K562 (cell line): ENCODE results near the gene SMCHD1. TPM values are rescaled to one million over a fixed set of nuclear protein-coding genes. Genes with fewer than 3 reads are reported as not detected.

Source experiments
- CREB3 ChIP-seq: fragments of 450-650 bp; conservative IDR thresholded peaks from 2 replicates; pipeline ENCODE4 v1.6.1; 2016; ENCODE audit warnings: missing genetic modification characterization, low read depth, mild to moderate bottlenecking, missing compliant biosample characterization, moderate library complexity
- CTCFL ChIP-seq: IDR thresholded peaks from 2 replicates; pipeline ENCODE4 v1.6.1; 2011; ENCODE audit warnings: borderline replicate concordance, low read depth, mild to moderate bottlenecking, moderate library complexity, low read length; ENCODE audit not compliant: insufficient read depth, poor library complexity, severe bottlenecking
- GABPB1 ChIP-seq: sonication (generic); formaldehyde crosslinking; IDR thresholded peaks from 2 replicates; pipeline ENCODE4 v1.8.0; 2022; ENCODE audit warnings: mild to moderate bottlenecking, missing genetic modification reagents
- HNRNPUL1 ChIP-seq: fragments of 200-400 bp; formaldehyde crosslinking; IDR thresholded peaks from 2 replicates; pipeline ENCODE4 v1.6.1; 2017; ENCODE audit warnings: low read length
- JUND ChIP-seq, 2 experiments: IDR thresholded peaks; 2 replicates in 1 of 2; 3 replicates in 1 of 2; pipeline ENCODE4 v1.6.1; 2011; ENCODE audit warnings: borderline replicate concordance in 2 of 2, low read depth in 2 of 2, low read length in 2 of 2, improper control_type of control experiment in 1 of 2, missing biosample characterization in 1 of 2, missing genetic modification characterization in 1 of 2, missing genetic modification reagents in 1 of 2
- KHSRP ChIP-seq: fragments of 450-650 bp; IDR thresholded peaks from 2 replicates; pipeline ENCODE4 v1.6.1; 2017
- MEIS2 ChIP-seq: fragments of 450-650 bp; IDR thresholded peaks from 2 replicates; pipeline ENCODE4 v1.6.1; 2014; ENCODE audit warnings: mild to moderate bottlenecking; ENCODE audit not compliant: partially characterized antibody
- MLLT1 ChIP-seq, 2 experiments: fragments of 450-650 bp; IDR thresholded peaks; 2 replicates each; pipeline ENCODE4 v1.6.1; 2016
- NR2C2 ChIP-seq, 2 experiments: fragments of 200-800 bp in 1 of 2; sonication (Bioruptor generic) in 1 of 2; sonication (generic) in 1 of 2; formaldehyde crosslinking in 1 of 2; IDR thresholded peaks; 2 replicates each; pipeline versions ENCODE4 v1.6.1 to v1.8.0; 2016 to 2022; ENCODE audit warnings: mild to moderate bottlenecking in 1 of 2, missing compliant biosample characterization in 1 of 2, missing genetic modification characterization in 1 of 2, missing genetic modification reagents in 1 of 2
- PRDM10 ChIP-seq: fragments of 450-650 bp; IDR thresholded peaks from 2 replicates; pipeline ENCODE4 v1.6.1; 2018; ENCODE audit not compliant: partially characterized antibody
- PRPF4 ChIP-seq: fragments of 200-400 bp; formaldehyde crosslinking; IDR thresholded peaks from one replicate; pipeline ENCODE4 v1.6.1; 2017; ENCODE audit warnings: low read length, low read depth, mild to moderate bottlenecking; ENCODE audit not compliant: insufficient read depth, poor library complexity, severe bottlenecking
- ZNF134 ChIP-seq: fragments of 250-450 bp; sonication (Bioruptor Pico); conservative IDR thresholded peaks from 2 replicates; pipeline ENCODE4 v1.4.0; 2020
- ZNF408 ChIP-seq: fragments of 250-450 bp; sonication (Bioruptor Pico); IDR thresholded peaks from 2 replicates; pipeline ENCODE4 v1.4.0; 2020; ENCODE audit warnings: low read depth, mild to moderate bottlenecking, moderate library complexity
- ZNF436 ChIP-seq: fragments of 250-450, 450-650 bp; sonication (Bioruptor Pico); formaldehyde crosslinking; IDR thresholded peaks from 2 replicates; pipeline ENCODE4 v1.7.0; 2020; ENCODE audit warnings: mild to moderate bottlenecking
- ZNF551 ChIP-seq: fragments of 250-450 bp; sonication (Bioruptor Pico); IDR thresholded peaks from 2 replicates; pipeline ENCODE4 v1.5.0; 2021; ENCODE audit warnings: mild to moderate bottlenecking, moderate library complexity
- polyA plus RNA-seq, 8 experiments: library from polyadenylated mRNA; depleted of rRNA in 4 of 8; stranded (reverse) in 5 of 8; unstranded in 3 of 8; fragments of >200 nt; fragmentation: Nextera tagmentation in 2 of 8; fragmentation: Illumina TruSeq in 1 of 8; extraction: Ambion mirVana in 2 of 8; extraction: Trizol in 1 of 8; gene quantifications; 2 replicates each; pipeline versions ENCODE4 v1.2.1 to v1.2.3, GENCODE V29; 2011 to 2014; ENCODE audit warnings: inconsistent platforms in 1 of 8, missing spikeins in 1 of 8
- total RNA-seq, 7 experiments: library from RNA; depleted of rRNA in 6 of 7; stranded (reverse); fragments of >200 nt in 6 of 7; fragmentation: Illumina TruSeq in 2 of 7; extraction: Trizol in 2 of 7; gene quantifications; 2 replicates each; pipeline versions ENCODE4 v1.2.1 to v1.2.3, GENCODE V29; 2011 to 2021; ENCODE audit warnings: low replicate concordance in 1 of 7

The SMCHD1 gene
- total and polyA plus RNA-seq, 9 of the 15 experiments (the other 6 are each of a cell fraction or from before 2014, with no cell fraction given), result 6.3 to 144 (median 72.7) TPM

GRCh38 chr18:2853926-2854664 is 198.6 kb downstream of the SMCHD1 start (continued):
- TF ChIP-seq MLLT1 (IDR thresholded peaks at IDR 0.05) (peak; percentile 40 to 52; a peak in 2 of 4 replicates), CTCFL (no peak), KHSRP (peak; percentile 74), PRDM10 (no peak), PRPF4 (no peak), ZNF436 (no peak), NR2C2 (CRISPR knock-in tag; IDR thresholded peaks at IDR 0.05) (peak; percentile 60; the same call in 1 of the 2 replicates), NR2C2 (tag; IDR thresholded peaks at IDR 0.05) (0 out of 2 replicates have a peak, but pooled peaks have one; percentile 27), HNRNPUL1 (0 out of 2 replicates have a peak, but pooled peaks have one; percentile 18), GABPB1 (CRISPR knock-in tag) (peak; percentile 56; the same call in 1 of the 2 replicates), MEIS2 (peak; percentile 80), ZNF551 (no peak), ZNF408 (no peak), CREB3 (tag) (no peak), JUND (IDR thresholded peaks at IDR 0.05; ENCODE audit: borderline replicate concordance, low read depth, low read length) (peak; percentile 78), JUND (tag; IDR thresholded peaks at IDR 0.05; ENCODE audit: borderline replicate concordance, low read depth, low read length) (peak; percentile 49; the same call in 1 of the 3 replicates), ZNF134 (CRISPR knock-in tag) (peak; percentile 52; the same call in 1 of the 2 replicates)
